HG02623 (cell line): ENCODE data around the gene EBF4.

Experiments
- ATAC-seq: cut with Tn5 transposase; IDR thresholded peaks from one replicate; pipeline ENCODE4 v1.9.1; 2021; ENCODE audit warnings: moderate library complexity; ENCODE audit not compliant: unreplicated experiment

EBF4 gene

DNA sequence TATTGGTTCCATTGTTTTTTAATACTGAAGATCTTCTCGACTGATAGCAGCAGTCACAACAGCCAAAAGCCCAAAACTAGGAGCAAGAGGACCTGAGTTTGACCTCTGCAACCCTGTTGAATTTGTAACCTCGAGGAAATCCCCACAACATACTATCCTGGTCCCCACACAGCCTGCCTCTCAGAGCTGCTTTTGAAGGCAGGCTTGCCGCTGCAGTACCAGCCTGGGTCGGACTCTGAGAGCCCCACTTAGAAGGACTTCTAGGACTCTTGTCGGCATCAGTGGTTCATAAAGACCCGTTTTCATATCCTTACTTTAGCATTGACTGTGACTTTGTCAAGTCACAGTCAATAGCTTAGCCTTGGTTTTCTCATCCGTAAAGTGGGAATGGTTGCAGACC is 49.3 kb downstream of the EBF4 start:
- no peak for ATAC-seq

DNA sequence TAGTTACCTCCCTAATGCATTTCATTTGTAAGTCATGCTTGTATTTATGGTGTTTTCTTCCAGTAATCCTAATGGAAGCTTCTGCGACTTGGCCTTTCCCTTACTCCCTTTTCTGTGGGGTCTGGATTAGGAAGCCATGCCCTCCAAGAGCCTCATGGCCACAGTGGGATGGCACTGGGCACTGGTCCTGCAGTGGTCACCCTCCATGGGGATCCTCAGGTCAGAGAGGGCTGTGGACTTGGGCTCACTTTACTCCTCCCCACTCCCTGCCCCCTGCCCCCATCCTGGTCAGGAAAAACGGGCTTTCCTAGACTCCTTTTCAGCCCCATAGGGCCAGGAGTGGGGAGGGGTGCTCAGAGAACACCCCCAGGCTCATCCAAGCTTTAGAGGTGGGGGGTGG is 49.9 kb downstream of the EBF4 start:
- no peak for ATAC-seq

DNA sequence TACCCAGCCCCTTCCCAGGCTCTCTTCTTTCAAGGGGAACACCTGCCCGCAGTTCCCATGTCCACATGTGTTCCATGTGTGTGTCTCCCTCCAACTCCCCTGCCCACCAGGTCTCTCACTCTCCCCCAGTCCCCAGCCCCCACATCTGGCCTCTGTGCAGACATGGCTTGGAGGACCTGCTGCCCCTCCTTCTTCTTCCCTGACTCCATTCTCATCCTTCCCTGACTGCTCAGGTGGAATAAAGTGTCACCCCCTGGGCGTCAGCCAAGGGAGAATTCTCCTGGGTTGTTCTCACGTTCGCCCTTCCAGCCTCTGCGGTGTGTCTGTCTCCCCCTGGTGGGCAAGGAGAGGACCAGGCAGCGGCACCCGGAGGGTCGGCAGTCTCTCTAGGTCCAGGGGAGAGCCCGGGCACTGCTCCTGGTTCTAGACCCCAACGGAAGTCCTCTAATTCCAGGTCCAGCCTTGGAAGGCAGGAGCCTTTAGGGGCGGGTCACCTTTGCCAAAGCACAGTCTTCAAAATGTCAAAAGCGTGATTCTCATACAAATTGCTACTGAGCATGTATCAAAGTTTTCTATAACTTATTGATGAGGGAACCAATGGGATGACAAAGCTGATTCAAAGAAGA is 50.5 kb downstream of the EBF4 start:
- ATAC-seq: no peak

DNA sequence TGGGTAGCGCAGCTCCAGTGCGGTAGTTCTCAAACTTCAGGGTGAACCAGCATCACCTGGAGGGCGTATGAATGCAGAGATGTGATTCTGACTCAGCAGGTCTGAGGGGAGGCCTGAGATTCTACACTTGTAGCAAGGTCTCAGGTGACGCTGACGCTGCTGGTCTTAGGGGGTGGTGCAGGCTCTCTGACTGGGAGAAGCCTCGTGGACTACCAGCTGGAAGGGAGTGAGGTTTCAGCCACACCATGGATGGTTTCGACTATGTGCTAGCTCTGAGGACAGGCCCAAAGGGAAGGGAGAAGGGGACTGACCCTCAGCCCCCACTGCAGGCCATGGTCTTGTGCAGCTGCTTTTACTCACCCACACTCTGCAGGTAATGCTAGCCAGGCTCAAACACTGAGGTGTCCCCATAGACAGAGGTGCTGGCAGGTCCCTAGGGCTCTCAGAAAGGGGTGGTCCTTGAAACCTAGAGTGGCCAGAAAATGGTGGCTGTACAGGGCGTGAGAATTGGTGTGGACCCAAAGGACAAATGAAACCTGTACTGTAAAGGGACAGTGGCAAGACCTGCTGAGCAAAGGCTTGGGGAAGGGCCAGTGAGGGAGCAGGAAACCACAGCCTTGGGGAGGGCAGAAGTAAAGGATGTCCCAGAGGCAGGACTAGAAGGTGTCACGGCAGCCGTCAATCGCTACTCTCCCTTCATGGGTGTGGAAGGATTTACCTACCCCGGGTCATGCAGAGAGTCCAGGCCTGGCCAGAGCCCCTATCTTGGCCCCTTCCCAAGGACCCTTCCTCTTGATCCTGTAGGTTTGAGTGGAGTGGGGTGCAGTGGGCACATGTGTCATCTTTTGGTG is 52.7 kb downstream of the EBF4 start:
- no peak for ATAC-seq

DNA sequence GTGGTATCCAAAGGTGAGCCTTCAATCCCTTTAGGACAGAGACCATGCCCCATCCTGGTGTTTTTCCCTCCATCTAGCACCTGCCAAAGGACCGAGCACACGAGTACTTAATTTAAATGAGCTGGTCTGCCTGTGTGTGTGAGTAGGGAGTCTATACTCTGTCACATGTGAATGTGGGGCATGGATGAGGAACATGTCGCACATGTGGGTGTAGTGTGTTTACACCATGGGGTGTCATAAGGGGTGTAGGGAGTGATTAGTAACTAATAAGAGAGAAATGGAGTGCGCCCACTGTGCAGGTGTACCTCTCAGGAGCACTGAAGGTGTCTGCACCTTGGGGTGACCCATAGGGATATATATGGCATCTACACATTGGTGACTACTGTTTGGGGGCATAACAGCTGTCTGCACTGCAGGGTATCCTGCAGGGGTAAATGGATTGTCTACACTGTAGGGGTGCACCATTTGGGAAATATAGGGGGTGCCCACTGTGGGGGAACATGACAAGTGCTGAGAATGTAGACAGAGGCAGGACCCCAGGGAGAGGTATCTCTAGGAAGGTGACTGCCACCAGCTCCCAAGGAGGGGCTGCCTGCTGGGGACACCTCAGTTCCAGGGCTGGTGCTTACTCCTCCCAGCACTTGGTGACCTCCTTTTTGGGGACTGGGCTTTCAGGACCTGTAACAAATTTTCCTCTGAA is 53.5 kb downstream of the EBF4 start:
- ATAC-seq: no peak

DNA sequence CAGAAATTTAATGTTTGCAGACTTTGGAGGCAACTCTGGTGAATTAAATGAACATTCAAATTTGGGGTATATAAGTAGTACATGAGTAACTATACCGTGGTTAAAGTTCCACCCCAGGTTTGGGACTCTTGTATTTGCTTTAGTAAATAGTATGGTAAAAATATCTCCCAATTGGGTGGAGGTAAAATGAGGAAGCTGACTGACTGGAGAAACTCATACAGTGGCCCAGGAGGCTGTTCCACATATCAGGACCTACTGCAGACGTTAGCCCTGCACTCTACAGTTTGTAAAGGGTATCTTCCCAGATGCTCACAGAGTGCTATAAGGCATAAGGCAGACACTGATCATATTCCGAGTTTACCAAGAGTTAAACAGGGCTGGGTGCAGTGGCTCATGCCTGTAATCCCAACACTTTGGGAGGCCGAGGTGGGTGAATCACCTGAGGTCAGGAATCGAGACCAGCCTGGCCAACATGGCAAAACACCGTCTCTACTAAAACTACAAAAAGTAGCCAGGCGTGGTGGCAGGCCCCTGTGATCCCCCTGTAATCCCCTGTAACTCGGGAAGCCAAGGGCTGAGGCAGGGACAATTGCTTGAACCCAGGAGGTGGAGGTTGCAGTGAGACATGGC is 54.2 kb downstream of the EBF4 start:
- no peak for ATAC-seq

DNA sequence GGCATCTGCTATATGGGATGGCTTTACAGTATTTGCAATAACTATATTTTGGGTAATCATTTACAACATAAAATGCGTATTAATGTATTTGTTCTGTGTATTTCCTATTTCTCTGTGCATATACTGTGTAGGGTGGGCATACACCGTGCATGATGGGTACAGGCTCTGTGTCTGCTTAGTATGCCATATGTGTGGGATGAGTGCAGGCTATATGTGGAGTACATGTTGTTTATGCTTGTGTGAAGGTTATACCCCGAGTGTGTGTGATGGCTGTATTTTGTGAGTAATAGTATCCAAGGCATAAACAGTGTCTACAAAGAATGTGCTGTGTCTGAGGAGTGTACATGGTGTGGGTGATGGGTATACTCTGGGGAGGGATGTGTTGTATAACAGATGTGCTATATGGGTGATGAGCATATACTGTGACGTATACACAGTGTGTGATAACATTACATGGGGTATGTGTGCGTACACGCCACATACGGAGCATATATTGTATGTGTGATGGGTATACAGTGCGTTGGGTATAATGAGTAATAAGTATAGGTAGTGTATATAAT is 55.2 kb downstream of the EBF4 start:
- ATAC-seq: no peak

DNA sequence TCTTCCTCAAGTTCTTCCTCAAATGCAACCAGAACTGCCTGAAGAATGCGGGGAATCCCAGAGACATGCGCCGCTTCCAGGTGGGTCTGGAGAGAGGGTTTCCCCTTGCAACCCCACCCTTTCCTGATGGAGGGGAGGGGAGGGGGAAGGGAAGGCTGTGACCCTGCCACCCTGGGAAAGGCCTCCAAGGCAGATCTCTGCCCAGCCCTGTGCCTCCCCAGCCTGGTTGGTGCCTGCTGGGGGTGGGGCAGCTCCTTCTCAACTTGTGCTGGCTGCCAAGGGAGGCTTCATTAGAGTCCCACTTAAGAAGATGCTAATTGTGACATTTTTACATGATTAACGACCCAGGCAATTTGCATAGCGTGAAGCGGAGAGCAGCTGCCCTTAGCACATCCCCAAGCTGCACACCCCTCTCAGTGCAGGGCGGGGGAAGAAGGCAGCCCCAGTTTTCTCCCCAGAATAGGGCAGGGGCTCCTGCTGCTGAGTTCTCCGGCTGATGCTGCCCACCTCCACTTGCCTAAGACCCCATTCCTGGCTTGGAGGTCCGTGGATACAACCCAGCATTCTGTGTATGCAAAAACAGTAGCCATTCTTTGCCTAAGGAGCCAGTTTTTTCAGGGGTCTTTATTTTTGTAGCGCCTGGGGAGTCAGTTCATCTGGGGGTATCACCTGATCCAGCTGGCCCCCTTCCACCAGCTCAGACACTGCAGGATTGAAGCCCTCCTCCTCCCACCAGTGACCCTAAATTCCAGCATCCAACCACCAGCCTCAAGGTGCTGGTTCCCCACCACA is 56.2 kb downstream of the EBF4 start:
- ATAC-seq: no peak

DNA sequence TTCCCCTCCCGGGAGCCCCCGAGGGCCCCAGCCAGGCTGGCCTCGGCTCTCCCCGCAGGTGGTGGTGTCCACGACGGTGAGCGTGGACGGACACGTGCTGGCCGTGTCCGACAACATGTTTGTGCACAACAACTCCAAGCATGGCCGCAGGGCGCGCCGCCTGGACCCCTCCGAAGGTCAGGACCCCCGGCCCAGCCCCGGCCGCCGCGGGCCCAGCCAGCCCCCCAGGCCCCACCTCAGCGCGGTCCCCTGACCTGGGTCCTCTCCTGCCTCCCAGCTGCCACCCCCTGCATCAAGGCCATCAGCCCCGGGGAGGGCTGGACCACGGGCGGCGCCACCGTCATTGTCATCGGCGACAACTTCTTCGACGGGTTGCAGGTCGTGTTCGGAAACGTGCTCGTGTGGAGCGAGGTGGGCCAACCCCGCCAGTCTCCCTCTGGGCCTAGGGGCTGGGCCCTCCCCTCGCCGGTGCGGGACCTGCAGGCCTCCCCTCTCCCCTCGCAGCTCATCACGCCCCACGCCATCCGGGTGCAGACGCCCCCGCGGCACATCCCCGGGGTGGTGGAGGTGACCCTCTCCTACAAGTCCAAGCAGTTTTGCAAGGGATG is 56.9 kb downstream of the EBF4 start:
- ATAC-seq: no peak

DNA sequence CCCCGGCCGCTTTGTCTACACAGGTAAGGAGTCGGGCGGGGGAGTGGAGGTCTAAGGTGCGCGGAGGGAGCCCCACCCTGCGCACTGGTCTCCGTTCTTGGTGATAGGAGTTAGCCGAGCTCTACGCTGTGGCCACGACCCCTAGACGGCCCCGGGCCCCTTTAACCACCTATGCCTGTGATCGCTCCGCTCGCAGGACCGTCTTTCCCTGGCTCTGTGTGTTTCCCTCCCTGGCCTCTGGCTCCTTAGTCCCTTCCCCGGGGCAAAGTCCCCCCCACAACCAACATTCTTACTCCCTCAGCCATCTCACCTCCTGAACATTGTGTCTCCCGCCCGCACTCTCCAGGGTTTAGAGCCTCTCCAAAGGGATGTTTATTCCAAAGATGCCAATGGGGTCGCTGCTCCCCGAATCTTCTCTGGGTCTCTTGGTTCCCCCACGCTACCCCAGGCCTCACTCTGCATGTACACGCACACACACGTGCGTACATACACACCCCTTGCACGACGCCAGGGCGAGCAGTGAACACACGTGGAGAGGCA is 57.4 kb downstream of the EBF4 start:
- ATAC-seq: no peak

DNA sequence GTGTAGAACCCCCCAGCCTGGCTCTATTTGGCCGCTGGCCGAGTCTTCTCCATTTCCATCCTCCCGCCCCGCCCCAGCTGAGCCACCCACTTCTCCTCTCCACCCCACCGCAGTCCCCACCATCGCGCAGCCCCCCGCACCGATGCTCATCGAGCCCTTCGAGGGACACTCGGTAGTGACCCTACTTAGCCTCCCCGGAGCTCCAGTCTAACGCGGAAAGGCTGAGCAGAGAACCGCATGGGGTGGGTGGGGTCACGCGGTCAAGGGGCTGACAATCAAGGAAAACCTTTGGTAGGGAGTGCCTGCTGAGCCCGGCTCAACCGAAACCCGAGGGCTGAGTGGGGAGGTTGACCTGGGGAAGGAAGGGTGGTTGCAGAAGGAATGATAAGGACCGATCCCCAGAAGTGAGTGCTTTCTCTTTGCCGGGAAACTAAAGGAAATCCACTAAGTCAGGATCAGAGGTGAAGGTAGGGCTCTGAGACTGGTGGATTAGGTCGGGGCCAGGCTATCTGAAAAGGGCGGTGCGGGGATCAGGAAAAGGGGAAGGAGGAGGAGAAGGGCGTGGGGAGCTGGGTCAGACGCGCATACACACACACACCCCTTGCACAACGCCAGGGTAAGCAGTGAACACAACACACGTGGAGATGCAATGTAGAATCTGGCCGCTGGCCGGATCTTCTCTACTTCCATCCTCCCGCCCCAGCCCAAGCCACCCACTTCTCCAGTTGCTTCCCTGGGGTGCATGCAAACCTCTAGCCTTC is 58.1 kb downstream of the EBF4 start:
- ATAC-seq: no peak

DNA sequence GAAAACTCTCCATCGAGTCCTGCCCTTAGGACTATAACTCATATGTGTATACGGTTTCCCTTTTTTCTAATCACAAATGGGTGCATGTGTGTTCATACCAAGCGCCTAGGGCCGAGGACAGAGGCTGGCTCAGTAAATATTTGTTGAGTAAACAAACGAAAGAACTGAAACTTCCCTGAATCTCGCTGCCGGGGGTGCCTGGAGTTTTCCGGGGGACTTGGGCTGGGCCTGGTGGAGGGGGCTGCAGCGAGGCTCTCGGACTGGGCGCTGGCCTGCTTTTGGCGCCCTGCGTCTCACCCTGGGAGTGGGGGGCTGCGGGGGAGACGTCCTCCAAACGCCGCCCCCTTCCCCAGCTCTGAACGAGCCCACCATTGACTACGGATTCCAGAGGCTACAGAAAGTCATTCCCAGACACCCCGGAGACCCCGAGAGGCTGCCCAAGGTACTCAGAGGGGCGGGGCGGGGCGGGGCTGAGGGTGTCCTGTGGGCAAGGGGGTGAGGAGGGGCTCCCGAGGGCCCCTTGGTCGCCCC is 58.8 kb downstream of the EBF4 start:
- no peak for ATAC-seq

DNA sequence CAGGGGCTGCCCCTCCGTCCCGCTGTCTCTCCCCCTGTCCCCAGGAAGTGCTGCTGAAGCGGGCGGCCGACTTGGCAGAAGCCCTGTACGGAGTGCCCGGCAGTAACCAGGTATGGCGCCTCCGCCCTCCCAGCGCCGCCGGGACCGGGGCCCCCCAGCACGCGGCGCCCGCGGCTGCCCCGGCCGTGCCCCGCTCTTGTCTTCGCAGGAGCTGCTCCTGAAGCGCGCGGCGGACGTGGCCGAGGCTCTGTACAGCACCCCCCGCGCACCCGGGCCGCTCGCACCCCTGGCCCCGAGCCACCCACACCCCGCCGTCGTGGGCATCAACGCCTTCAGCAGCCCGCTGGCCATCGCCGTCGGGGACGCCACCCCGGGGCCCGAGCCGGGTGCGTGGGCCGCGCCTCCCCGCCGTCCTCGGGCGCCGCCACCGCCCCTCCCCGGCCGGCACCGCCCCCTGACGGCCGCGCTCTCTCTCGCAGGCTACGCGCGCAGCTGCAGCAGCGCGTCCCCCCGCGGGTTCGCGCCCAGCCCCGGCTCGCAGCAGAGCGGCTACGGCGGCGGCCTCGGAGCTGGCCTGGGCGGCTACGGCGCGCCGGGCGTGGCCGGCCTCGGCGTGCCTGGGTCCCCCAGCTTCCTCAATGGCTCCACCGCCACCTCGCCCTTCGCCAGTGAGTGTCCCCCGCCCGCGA is 59.4 kb downstream of the EBF4 start:
- ATAC-seq: no peak

DNA sequence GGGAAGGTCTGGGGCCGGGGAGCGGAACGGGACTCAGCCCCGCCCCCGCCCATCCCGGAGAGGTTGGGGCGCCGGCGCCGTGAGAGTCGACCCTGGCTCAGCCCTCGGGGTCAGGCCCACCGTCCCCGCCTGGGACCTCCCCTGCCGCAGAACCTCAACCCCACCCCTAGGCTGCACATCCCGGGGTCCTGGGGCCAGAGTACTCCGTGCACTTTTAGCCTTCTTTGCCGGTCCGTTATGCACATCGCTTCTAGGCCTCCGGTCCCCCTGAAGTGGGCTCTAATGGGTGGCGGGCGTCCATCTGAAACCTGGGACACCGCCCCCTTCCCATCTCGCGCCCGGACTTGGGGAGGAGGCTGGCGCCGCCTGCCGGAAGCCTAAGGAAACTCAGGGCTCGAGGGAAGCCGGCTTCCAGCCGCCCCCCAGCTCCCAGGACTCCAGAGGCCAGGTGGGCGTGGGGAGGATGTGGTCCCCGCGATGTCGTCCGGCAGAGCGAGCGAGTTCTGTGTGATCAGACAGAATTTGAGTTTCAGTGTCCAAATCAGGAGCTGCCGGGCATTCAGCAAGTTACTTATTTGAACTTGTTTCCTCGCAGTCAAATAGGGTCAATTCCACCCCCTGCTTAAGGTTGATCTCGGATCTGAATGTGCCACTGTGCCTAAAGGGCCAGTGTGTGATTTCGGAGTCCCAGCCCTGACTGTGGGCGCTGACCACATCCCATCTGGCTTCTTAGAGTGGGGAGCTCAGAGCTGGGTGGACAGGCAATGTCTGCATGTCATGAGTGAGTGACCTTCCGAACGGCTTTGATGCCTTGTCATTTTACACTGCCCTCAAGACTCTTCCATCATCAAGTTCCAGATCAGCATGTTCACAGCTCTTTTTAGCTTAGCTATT is 60.2 kb downstream of the EBF4 start:
- ATAC-seq: no peak

DNA sequence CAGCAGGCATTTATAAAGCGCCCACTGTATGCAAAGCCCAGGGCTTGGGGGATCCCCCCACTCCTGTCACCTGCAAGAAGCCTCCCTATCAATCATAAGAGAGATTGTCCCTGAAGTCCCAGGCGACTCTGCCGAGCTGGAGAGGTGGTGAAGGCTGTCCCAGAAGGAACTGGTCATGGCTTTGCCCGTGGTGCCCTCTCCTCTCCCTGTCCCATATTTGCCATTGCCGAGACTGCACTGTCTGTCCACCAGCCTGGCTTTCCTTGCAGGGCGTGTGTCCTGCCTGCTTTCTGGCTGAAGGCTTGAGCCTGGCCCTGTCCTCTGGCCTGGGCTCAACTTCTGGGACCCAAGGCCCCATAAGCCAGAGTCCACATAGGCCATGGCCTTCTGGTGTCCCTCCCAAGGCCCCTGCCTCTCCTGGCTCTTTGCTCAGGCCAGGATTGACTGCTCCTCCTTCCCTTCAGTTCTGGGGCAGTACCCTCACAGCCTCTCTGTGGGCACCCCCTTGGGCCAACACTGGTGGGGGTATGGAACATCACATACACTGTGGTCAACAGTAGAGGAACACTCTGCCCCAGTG is 61.0 kb downstream of the EBF4 start:
- no peak for ATAC-seq

DNA sequence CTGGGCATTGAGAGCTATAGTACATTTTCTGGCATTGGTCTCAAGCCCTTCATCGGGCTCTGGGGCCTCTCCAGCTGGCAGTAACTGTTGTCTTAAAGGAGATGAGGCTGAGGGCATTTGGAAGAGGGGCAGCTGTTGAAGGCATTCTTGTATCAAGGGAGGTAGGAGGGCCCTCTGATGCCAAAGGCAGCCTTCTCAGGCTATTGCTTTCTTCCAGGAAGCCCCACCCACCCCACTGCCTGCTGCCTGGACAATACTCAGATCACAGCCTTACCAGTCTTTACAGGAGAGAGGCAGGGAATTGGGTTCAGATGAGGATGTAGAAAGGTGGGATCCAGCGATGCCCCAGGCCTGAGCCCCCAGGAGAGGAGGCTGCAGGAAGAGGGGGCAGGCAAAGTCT is 61.8 kb downstream of the EBF4 start:
- ATAC-seq: no peak
